Endodermal cell (in vitro differentiated cells): ENCODE data around the gene EED. TPM values are rescaled to one million over a fixed set of nuclear protein-coding genes. Genes with fewer than 3 reads are reported as not detected.

Experiments used
- DNase-seq: peaks from one replicate; pipeline ENCODE4 v3.0.0-alpha.2; 2017
- H3K27ac ChIP-seq: 2 replicates; pipeline ENCODE4 v1.5.1; 2013; ENCODE audit warnings: mild to moderate bottlenecking, low read depth, low read length, moderate library complexity
- H3K27me3 ChIP-seq: 2 replicates; pipeline ENCODE4 v1.6.1; 2013; ENCODE audit warnings: mild to moderate bottlenecking, low read length, moderate library complexity; ENCODE audit not compliant: insufficient read depth, control insufficient read depth, poor library complexity, severe bottlenecking
- H3K36me3 ChIP-seq: 2 replicates; pipeline ENCODE4 v1.7.0; 2013; ENCODE audit warnings: mild to moderate bottlenecking, low read length, moderate library complexity; ENCODE audit not compliant: control insufficient read depth, insufficient read depth
- H3K4me1 ChIP-seq: one replicate; pipeline ENCODE4 v1.7.0; 2013; ENCODE audit warnings: low read length; ENCODE audit not compliant: control insufficient read depth, insufficient read depth
- H3K4me3 ChIP-seq: 2 replicates; pipeline ENCODE4 v1.5.1; 2013; ENCODE audit warnings: mild to moderate bottlenecking, low read length, moderate library complexity
- H3K9ac ChIP-seq: 2 replicates; pipeline ENCODE4 v1.6.1; 2013; ENCODE audit warnings: mild to moderate bottlenecking, low read length, moderate library complexity; ENCODE audit not compliant: poor library complexity, severe bottlenecking; ENCODE audit errors: extremely low read depth
- H3K9me3 ChIP-seq: 2 replicates; pipeline ENCODE4 v1.6.1; 2013; ENCODE audit warnings: mild to moderate bottlenecking, low read length, moderate library complexity; ENCODE audit not compliant: control insufficient read depth
- H3K27ac Mint-ChIP-seq: 2 replicates; pipeline ENCODE4 v1.8.0; 2020; ENCODE audit warnings: mixed read lengths
- H3K27me3 Mint-ChIP-seq: 2 replicates; pipeline ENCODE4 v1.8.0; 2021; ENCODE audit warnings: mild to moderate bottlenecking, mixed read lengths; ENCODE audit not compliant: insufficient read depth
- H3K36me3 Mint-ChIP-seq: 2 replicates; pipeline ENCODE4 v1.8.0; 2020; ENCODE audit warnings: low read depth, mixed read lengths
- H3K4me1 Mint-ChIP-seq: 2 replicates; pipeline ENCODE4 v1.8.0; 2020; ENCODE audit warnings: mixed read lengths
- H3K4me3 Mint-ChIP-seq: 2 replicates; pipeline ENCODE4 v1.8.0; 2020; ENCODE audit warnings: mild to moderate bottlenecking, moderate library complexity, mixed read lengths
- H3K9me3 Mint-ChIP-seq: 2 replicates; pipeline ENCODE4 v1.8.0; 2020; ENCODE audit warnings: mild to moderate bottlenecking, mixed read lengths
- CTCF ChIP-seq: fragments of 200-600 bp; sonication (generic); conservative IDR thresholded peaks from 2 replicates; pipeline ENCODE4 v1.5.0; 2021; ENCODE audit warnings: antibody characterized with exemption, mild to moderate bottlenecking
- WGBS, 2 experiments: methylation state at CpG; one replicate each; pipeline versions ENCODE4 v1.1.5 to v1.1.7; 2013; ENCODE audit warnings: missing lambda C conversion rate in 2 of 2, mixed read lengths in 1 of 2; ENCODE audit not compliant: insufficient coverage in 1 of 2, insufficient read length in 1 of 2; 5-methylcytosine and 5-hydroxymethylcytosine counted together
- total RNA-seq, 2 donors: library from RNA; stranded (reverse); fragmentation: NEBNext Ultra II Directional in 1 of 2; extraction: Animal tissue kit (Norgen Biotek cat#: 25700) in 1 of 2; gene quantifications; 2 replicates in 1 of 2; 3 replicates in 1 of 2; pipeline ENCODE4 v1.2.1, GENCODE V29; 2021

Gene EED
- total RNA-seq, 2 donors from 2014 or later = 29.2 to 39.2 TPM

DNA sequence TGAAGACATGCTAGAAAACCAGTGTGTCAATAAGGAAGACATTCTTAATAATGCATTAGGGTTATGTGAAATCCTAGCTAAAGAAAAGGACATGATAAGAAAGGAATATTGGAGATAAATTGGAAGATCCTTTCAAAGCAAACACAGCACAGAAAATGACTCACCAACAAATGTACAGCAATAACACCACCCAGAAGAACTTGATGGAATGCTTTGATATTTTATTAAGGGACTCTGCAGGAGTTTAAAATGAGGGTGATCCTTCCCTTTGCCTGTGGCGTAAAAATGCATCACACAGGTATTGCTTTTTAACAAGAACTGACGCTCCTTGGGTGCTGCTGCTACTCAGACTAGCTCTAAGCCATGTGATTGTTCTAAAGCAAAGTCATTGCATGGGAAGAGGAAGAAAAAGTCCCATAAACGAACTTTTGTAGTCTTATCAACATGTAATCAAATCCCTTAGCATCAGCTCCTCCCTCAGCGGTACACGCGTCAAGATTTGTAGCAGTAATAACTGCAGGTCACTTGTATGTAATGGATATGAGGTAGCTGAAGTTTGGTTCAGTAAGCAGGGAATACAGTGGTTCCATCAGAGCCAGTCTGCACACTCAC, 48.4 kb upstream of the EED start:
- no peak for DNase-seq
- no peaks in the 10 kb centered on the region for H3K9me3 ChIP-seq
- H3K4me1 ChIP-seq = no peaks in the 10 kb centered on the region
- H3K27me3 ChIP-seq = no peaks in the 10 kb centered on the region
- no peaks in the 10 kb centered on the region for H3K36me3 ChIP-seq
- peaks cover 5% of the 10 kb centered on the region for H3K4me1 Mint-ChIP-seq
- no peaks in the 10 kb centered on the region for H3K9me3 Mint-ChIP-seq
- 92 to 100% methylated on average over 1 to 6 of the region's 6 CpGs for WGBS, 2 experiments
- H3K9ac ChIP-seq = no peak overlapping the region
- H3K27me3 Mint-ChIP-seq = peaks cover 1% of the 10 kb centered on the region
- H3K4me3 ChIP-seq = no peak overlapping the region
- no peak overlapping the region for H3K27ac ChIP-seq
- TF ChIP-seq CTCF = no peak
- H3K36me3 Mint-ChIP-seq = no peaks in the 10 kb centered on the region
- no peak overlapping the region for H3K4me3 Mint-ChIP-seq
- H3K27ac Mint-ChIP-seq = no peak overlapping the region

DNA sequence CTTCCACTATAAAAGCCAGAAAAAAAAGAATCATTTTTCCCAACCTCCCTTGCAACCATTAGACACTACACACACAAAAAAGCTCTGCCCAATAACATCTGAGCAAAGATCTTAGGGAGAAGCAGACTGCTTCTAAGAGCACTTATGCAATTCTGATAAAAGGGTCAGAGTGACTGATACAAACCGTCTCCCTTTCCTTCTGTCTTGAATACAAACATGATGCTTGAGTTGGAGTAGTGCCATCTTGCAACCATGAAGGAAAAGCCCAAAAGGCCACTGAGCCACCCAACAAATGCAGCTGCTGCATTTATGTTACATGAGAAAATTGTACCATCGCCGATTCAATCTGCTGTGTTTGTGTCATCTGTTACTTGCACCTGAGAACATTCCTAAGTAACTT, 47.6 kb upstream of the EED start:
- H3K27ac ChIP-seq = no peak overlapping the region
- no peak for DNase-seq
- Mint-ChIP-seq H3K27me3 (no peaks in the 10 kb centered on the region), H3K4me1 (peaks cover 5% of the 10 kb centered on the region), H3K36me3 (no peaks in the 10 kb centered on the region), H3K27ac (no peak overlapping the region), H3K4me3 (no peak overlapping the region), H3K9me3 (no peaks in the 10 kb centered on the region)
- H3K4me1 ChIP-seq = no peaks in the 10 kb centered on the region
- TF ChIP-seq CTCF = no peak
- no peak overlapping the region for H3K9ac ChIP-seq
- no peaks in the 10 kb centered on the region for H3K36me3 ChIP-seq
- no peaks in the 10 kb centered on the region for H3K9me3 ChIP-seq
- WGBS, 2 experiments = 95 to 100% methylated on average over 2 to 3 of the region's 3 CpGs
- no peak overlapping the region for H3K4me3 ChIP-seq
- H3K27me3 ChIP-seq = no peaks in the 10 kb centered on the region

DNA sequence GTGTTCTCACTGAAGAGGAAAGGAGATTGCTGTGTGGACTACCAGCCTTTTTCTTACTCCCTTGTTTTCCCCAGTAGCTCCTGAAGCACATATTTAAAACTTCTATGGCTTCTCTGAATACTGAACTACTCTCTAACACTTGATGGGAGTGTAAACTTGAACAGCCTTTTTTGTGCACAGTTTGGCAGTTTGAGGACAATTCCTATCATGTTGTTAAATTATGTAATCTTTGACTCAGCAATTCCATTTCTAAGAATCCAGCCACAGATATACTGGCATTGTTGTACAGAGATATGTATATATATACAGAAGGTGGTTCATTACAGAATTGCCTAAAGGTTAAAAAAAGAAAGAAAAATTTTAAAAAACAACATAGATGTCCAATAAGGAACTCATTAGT, 47.1 kb upstream of the EED start:
- Histone ChIP-seq H3K9me3 (no peaks in the 10 kb centered on the region), H3K4me1 (no peaks in the 10 kb centered on the region), H3K4me3 (no peak overlapping the region), H3K27ac (no peak overlapping the region), H3K9ac (no peak overlapping the region), H3K27me3 (no peaks in the 10 kb centered on the region), H3K36me3 (no peaks in the 10 kb centered on the region)
- TF ChIP-seq CTCF = no peak
- Mint-ChIP-seq H3K36me3 (no peaks in the 10 kb centered on the region), H3K9me3 (no peaks in the 10 kb centered on the region), H3K27me3 (no peaks in the 10 kb centered on the region), H3K27ac (no peak overlapping the region), H3K4me1 (peaks cover 5% of the 10 kb centered on the region), H3K4me3 (no peak overlapping the region)
- DNase-seq = no peak
